SHP77 (cell line): ENCODE data around the gene DUSP18.
"Not testable (repeated sequence)": the region's sequence is repeated elsewhere in the genome, so short reads cannot be mapped to it uniquely, and the experiment has no call there.

Source experiments
- DNase-seq, 2 experiments: peaks; one replicate each; lab custom pipeline; 2025; lab: John Stamatoyannopoulos, UW

Gene DUSP18

DNA sequence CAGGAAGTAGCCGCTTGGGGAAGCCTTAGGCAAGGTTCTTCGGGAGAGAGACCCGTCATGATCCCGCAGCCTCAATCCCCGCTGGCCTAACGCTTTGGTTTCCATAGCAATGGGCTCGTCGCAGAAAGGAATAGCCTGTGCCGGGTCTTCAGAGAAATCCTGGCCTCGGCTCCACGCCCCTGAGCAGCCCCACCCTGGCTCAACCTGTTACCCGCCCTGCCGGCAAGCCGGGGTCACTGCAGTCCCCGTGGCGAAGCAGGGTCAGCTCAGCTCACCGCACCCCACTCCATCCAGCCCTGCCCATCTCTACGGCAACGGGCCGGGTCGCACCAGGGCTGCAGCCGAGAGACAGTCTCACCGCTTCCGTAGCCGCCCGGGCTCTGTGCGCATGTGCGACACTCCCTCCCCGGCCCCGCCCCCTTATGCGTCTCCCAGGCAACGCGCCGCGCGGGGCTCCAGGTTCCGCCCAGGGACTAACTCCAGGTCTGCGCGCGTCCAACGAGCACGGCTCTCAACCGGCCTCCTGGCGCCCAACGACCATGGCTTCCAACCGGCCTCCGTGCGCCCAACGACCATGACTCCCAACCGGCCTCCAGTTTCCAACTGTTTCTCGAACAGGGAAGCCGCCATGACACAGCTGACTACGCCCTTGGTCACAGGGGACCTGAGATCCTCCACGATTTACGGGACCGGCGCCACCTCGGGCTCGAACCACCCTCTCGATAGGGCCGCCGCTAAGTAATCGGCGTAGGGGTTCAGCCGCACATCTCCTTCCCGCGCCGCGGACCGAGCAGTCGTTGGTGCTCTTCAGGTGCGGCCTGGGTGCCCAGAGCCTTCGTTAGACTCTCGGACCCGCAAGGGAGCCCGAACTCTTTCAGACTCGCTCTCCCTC, at the start of gene DUSP18:
Gene DUSP18 (minus strand): TSS at position 382 of the 892 bp plus-strand sequence. CDS start 3,872 bp downstream, outside the sequence.
- DNase-seq: peak; percentile 84 to 86

GRCh38 chr22:30714062-30714461, 46.4 kb upstream of the DUSP18 start:
- no peak for DNase-seq

GRCh38 chr22:30712094-30712493, 44.4 kb upstream of the DUSP18 start:
- no peak for DNase-seq

DNA sequence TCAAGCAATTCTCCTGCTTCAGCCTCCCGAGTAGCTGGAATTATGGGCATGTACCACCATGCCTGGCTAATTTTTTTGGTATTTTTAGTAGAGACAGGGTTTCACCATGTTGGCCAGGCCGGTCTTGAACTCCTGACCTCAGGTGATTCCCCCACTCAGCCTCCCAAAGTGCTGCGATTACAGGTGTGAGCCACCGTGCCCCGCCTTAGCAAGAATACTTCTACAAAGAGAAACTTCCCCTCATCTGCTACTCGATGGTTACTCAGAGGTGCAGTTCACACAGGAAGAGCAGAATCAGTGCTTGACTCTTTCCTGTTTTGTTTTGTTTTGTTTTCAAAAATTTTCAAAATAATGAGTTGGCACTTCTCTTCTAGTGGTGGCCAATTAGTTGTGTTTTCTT, 42.3 kb upstream of the DUSP18 start:
- DNase-seq: not testable (repeated sequence)

- no peak for DNase-seq
Observed at GRCh38 chr22:30705710-30706651, 38.3 kb upstream of the DUSP18 start.

- no peak for DNase-seq
Observed at GRCh38 chr22:30704978-30705377, 37.3 kb upstream of the DUSP18 start.

DNA sequence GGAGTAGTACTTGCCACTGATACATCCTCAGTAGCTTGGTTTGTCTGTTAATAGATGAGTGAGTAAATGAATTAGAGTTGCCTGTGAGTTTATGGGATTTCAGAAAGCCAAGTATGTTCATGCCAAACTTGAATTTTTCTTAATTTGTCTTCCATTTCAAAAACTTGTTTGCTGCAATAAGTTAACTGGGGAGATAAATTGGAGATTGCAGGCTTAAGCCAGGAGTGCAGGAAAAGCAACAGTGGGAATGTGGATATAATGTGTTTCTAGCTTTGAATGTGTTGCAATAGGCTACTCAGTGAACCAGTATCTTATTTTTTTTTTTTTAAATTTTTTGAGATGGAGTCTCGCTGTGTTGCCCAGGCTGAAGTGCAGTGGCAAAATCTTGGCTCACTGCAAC, 35.2 kb upstream of the DUSP18 start:
- no peak for DNase-seq

- no peak for DNase-seq
Observed at GRCh38 chr22:30701872-30702271, 34.2 kb upstream of the DUSP18 start.

DNA sequence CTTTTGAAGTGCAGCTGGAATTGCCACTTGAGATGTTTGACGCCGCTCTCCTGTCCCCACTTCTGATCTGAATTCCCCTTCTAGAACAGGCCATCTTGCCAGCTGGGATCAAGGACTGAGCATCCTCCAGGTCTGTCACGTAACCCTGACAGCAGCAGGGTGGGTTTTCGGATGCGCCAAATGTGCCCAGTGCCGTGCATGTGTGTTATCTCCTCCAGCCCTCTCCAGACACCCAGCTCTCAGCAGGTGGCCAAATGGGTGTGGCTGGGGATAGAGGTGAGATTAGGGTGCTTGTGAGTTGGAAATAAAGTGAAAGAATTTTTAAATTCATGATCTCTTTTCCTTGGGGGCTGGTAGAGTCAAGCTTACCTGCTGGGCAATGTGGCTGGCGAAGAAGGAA, 30.3 kb upstream of the DUSP18 start:
- DNase-seq: no peak

DNA sequence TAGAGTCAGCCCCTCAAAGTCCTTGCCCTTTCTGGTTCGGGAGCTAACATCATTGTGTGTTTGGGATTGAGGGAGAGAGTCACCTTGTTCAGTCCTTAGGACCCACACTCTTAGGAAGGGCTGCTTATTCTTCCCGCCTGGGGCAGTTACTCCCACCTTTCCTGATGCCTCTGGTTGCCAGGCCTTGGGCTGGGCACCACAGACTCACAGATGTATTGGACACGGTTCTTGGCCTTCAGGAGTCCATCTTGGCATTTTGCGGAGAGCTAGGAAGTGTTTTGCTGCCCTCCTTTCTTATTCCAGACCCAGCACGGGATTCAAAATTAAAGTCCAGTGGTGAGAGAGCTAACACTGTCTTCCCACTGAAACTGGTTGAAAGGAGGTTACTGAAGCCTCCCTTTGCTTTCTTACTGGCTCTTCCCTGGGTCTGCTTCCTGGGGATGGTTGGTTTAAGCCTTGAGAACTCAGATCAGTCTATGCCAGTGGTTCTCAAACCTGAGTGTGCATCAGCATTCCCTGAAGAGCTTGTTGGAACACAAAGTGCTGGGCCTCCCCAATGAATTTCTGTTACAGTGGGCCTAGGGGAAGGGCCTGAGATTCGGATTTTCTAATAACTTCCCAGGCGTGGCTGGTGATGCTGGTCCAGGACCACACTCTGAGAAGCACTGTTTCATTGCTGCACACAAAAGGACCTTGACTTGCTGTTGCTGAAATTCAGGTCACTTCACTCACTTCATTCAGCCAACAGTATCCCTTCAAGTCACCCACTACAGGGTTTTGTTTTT, 28.4 kb upstream of the DUSP18 start:
- DNase-seq: no peak

DNA sequence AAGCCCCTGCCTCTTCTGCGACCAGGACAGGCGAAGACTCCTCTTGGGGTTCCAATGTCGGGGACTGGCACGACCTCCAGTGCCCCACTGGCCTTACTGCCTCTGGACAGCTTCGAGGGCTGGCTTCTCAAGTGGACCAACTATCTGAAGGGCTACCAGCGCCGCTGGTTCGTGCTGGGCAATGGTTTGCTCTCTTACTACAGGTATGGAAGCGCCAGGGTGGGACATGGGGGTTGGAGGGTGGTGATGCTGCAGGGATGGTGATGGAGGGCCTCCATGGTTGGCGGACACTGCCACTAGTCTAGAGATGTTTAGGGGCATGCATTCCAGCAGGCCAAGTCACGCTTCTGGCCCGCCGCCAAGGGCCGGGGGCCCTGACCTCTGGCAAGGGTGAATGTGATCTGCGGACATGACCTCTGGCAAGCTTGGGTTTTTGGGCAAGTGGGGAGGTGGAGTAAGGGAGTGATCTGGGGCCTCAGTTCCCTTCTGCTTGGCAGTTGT, 27.7 kb upstream of the DUSP18 start:
- no peak for DNase-seq

DNA sequence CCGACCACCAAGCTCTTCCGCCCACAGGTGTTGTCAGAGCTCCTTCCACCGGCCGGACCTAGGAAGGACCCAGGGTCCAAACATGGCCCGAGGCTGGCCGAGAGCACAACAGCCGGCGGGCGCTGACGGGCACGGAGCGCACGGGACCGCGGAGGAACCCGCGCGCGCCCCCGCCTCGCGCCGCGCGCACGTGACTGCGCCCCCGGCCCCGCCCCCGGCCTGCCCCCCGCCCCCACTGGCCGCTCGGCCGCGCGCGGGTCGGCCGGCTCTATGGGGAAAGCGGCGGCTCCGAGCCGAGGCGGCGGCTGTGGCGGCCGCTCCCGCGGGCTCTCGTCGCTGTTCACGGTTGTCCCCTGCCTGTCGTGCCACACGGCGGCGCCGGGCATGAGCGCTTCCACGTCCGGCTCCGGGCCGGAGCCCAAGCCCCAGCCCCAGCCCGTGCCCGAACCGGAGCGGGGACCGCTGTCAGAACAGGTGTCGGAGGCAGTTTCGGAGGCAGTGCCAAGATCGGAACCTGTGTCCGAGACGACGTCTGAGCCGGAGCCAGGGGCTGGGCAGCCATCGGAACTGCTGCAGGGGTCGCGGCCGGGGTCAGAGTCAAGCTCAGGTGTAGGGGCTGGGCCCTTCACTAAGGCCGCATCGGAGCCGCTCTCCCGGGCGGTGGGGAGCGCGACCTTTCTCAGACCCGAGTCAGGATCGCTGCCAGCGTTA, 27.1 kb upstream of the DUSP18 start, which contains the start of gene OSBP2:
Gene OSBP2 (plus strand): TSS at position 235 of the 711 bp plus-strand sequence. CDS start 36 bp downstream, at position 271.
- no peak for DNase-seq

DNA sequence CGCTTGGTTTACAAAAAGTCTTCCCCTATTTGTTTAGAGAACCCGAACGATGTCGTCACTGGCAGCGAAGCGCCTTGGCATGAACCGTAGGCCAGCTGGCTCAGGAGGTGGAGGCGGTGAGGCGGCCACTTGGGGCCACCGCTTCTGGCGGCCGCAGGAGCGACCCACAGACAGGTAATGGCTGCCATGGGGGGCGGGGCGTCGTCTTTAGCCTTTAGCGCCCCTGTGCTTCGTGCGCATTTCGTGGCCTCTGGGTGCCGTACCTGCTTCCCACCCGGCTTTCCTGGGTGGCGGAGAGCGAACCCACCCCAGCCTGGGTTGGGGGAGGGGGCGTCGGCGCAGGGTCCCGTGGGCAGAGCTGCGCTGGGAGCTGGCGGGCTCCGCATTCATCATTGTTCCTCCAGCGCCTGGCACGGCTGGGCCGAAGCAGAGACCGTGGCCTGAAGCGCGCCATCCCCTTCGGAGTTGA, 26.5 kb upstream of the DUSP18 start:
- peak; percentile 34 to 53 for DNase-seq

DNA sequence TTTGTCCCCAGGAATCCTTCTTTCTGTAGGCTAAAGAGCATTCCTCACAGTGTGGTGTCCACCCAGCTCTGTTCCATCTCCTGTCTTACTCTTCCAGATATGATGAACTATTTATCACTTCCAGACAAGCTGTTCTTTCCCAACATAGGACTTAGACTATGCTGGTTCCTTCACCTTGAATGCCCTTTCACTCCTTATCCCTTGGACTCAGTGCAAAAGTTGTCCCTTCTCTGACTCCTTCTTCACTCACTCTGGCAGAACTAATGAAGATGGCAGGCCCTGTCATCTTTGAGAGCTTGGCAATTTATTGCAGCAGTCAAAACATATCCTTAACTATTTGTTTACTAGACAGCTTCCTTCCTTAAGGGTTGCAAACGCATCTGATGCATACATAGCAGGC, 23.5 kb upstream of the DUSP18 start:
- no peak for DNase-seq

- no peak for DNase-seq
Observed at GRCh38 chr22:30689622-30690021, 21.9 kb upstream of the DUSP18 start.

DNA sequence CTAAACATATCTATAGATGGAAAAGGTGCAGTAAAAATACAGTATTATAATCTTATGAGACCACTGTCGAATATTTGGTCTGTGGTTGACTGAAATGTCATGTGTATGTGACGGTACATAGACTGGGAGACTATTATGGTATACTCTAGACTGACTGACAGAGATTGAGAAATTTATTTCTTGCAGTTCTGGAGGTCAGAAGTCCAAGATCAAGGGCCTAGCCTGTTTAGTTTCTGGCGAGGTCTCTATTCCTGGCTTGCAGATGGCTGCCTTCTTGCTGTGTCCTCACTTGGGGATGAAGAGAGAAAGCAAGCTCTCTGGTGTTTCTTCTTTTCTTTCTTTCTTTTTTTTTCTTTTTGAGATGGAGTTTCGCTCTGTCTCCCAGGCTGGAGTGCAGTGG, 19.7 kb upstream of the DUSP18 start:
- no peak for DNase-seq

DNA sequence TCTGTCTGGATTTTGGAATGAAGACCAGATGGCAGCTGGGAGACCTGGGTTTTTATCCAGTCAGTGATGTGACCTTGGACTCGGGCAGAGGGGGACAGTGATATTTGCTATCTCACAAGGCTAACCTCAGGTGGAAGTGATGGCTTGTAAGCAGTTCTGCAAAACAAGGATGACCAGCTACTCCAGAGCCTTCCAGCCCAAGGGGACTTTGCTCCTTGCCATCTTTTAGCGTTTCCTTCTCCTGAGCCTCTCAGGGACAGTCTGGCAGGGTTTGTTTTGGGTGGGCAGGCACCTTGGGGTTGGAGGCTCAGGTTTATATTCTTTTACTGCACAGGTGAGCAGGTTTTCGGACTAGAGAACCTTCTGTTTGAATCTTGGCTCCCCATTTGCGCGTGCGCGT, 17.5 kb upstream of the DUSP18 start:
- DNase-seq: no peak

- DNase-seq: no peak
Observed at GRCh38 chr22:30681831-30682230, 14.2 kb upstream of the DUSP18 start.

DNA sequence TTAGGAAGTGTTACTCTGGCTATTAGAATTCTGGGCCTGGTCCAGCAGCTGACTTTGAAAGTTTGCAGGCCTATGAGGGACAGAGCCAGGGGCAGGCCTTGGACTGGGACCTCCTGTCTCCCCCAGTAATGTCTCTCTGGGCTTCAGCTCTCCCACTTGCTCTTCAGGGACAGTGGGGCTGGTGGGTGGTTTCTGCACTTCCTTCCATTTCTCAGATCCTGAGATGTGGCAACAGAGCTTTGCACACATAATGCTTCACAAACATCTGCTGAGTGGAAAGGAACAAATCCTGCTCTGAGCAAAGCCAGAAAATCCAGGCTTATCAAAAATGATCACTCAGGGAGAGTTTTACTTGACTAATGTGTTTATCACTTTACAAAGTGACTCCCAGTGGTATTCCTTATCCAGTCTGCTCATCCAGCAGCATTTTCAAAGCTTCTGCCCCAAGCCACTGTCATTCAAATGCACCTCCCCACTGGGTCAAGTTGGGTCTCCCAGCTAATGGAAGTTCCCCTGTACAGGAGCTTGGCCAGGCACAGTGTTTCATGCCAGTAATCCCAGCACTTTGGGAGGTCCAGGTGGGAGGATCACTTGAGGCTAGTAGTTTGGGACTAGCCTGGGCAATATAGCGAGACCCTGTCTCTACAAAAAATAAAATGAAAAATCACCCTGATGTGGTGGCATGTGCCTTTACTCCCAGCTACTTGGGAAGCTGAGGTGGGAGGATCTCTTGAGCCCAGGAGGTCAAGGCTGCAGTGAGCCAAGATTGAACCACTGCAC, 13.5 kb upstream of the DUSP18 start:
- DNase-seq: no peak
